ENCODE measurements around the gene FCGR3A.
"Not testable (repeated sequence)": the region's sequence is repeated elsewhere in the genome, so short reads cannot be mapped to it uniquely, and the experiment has no call there.

Gene FCGR3A

DNA sequence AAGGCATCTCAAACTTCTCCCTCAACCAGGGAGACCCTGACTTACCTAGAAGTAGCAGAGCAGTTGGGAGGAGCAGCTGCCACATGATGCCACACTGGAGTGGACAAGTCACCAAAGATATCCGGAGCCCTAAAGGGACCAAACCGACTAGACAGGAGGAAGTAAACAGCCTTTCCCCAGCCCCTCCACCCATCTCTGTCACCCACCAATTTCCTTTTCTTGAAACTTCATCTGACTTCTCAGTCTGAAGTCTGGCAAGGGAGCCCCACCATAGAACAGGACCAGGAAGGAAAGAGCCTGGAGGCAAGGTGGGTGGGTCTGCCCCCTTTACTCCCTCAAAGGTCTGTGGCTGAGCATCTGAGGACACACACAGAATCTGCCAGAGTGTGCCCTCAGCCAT, at the start of gene FCGR3A:
FCGR3A (minus strand) TSS at position 167 of the 400 bp plus-strand sequence; CDS start at position 85, 82 bp downstream.
- no peak for DNase-seq

DNA sequence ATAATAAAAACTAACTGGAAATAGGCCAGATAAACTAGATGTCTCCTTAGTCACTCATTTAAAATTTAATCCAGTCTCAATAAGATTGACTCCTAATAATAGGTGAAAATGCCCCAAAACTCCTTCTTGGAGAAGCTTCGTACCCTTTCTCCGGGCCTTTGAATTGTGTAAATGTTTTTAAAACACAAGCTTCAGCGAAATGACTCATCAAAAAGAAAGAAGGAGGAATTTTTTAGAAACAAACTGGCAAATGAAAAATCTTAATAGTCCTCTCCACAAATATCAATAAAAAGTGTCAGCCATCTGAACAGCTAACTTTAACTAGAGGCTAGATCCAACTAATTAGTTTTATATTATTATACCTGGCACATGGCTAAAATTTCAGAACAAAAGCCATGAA, 47.5 kb upstream of the FCGR3A start:
- DNase-seq: not testable (repeated sequence)

DNA sequence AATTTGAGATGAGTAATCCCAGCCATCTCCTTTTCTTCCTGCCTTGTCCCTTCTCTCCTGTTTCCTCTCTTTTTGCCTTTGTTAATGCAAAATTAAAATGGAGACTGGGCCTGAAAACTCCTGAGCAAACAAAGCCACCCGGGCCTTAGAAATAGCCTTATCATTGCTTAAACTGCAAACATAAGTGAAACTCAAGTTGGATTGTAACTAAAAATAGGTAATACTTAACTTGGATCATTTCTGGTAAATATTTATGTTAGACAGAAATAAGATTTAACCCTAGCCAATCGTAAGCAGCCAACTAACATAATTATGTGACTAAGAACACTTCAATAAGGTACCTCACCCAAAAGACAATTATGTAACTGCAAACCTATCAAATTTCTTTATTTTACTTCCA, 46.0 kb upstream of the FCGR3A start:
- not testable (repeated sequence) for DNase-seq

DNA sequence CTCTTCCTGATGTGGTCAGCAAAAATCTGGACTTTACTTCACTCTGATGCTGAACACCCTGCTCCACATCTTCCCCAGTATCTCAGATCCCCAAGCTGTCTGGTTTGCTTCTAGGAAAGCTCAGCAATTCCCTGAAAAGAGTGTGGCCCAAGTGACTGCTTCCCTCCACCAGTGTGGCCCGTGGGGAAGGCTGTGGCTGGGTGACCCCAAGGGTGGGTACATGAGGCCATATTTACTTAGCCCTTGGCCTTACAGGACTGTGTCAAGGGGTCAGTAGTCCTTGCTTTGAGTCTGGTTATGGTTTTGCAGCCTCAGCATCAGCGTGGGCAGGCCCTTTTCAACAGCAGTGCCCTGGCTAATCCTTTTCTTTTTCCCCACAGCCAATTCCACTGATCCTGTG, 45.6 kb upstream of the FCGR3A start:
- not testable (repeated sequence) for DNase-seq

DNA sequence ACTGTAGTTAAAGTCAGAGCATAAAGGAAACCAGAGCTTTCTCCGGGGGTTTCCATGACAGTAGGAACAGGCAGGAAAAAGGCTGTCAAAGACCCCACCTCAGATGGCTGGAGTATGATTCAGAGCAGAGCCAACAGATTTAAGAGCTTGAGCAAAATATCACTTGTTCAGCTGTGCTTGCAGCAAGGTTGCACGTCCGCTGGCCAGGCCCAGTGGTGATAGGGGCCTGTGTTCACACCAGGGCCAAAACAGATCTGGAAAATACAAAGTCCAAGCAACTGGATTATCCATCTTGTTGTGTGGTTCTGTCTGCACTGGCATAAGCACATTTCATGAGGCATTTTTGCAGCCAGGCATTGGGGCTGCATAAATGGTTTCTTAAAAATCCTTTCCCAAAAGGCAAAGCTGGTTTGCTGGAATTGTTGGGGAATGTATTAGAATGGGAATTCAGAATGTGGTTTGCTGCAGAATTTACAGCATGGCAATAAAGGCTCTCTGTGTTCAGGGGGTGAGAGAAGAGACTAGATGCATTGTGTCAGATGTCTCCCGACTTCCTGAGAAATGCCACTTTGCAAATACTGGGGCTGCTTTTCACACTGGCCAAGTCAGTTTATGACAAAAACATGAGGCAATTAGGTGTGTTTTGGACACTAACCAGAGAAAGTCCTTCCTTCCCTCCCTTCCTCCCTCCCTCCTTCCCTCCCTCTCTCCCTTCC, 44.8 kb upstream of the FCGR3A start:
- DNase-seq: not testable (repeated sequence)

DNA sequence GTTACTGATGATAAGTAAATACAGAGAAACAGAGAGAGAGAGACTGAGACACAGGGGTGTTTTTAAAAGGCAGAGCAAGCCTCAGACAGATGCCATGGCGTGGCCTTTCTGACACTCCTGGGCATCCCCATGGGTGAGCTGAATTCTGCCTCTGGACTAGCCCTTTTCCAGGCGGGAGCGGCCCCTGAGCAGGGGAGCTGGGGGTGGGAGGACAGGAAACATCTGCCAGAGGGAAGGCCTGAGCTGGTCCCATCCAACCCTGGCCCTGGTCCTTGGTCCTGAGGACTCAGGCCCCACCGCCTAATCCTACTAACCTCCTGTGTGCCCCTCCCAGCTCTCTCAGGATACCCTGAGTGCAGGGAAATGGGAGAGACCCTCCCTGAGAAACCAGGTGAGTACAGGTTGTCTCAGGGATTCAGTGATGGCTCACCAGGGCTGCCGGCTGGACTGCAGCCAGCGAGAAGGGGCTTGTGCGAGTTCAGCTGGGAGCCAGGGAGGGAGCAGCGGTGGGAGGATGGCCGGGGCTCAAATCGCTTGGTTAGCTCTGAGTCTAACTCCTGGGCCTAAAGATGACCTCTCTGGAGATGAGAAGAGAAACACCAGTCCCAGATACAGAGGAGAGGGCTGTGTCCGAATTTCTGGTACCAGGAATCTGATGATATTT, 43.6 kb upstream of the FCGR3A start:
- DNase-seq: not testable (repeated sequence)

DNA sequence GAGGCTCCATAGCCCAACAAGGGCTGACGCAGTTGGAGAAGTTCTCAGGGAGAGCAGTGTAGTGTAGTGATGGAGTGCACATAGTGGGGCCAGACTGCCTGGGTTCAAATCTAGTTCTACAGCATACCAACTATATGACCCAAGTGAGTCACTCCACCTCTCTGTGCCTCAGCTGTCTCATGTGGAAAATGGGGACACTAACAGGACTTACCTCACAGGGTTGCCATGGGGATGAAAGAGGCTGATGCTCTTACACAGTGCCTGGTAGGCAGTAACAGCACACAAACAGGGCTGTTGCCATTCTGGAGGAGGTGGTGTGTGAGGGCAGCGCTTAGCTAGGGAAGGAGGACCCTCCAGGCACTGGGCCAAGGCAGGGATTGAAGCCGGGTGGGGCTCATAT, 43.0 kb upstream of the FCGR3A start:
- not testable (repeated sequence) for DNase-seq

DNA sequence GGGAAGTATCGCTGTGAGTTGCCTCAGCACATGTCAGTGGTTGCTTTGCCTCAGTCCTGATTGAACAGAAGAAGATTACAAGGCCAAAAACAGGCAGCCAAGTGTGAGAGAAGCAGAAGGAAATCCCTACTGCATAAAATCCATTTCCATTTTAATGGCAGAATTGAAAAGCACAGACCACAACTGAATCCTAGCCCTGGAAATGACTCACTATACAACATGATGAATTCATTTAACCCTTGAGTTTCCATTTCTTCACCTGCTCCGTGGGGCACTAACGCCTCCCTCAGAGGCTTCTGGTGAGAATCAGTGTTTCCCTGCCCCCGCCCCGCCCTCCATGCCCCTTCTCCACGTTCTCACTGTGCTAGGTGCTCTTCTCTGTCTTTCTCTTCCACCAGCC, 40.3 kb upstream of the FCGR3A start:
- DNase-seq: not testable (repeated sequence)

DNA sequence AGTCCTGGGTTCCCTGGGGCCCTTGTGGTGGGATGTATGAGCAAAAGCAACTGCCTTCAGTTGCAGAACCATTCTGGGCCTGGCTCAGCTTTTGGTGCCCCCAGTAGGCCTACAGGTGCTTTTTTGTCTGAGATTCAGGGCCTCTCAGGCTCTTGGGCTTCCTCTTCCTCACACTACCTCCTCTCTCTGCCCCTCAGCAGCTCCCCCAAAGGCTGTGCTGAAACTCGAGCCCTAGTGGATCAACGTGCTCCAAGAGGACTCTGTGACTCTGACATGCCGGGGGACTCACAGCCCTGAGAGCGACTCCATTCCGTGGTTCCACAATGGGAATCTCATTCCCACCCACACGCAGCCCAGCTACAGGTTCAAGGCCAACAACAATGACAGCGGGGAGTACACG, 39.7 kb upstream of the FCGR3A start:
- not testable (repeated sequence) for DNase-seq

DNA sequence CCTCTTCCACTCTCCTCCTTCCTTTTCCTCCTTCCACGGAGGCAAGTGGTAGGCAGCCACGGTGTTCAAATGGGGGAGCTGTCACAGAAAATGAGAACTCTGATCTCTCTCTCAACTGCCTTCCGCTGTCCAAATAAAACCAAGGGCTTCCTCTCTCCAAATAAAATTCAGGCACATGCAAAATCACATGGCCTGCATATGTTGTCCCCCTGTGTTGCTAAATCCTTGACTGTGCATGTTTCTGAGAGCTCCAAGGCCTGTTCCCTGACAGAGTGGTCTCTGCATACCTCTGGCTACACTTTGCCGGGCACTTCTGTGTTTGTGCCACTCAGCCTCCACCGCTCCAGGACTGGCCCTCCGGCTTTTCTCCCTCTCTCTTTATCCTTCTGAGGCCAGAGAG, 39.0 kb upstream of the FCGR3A start:
- not testable (repeated sequence) for DNase-seq

DNA sequence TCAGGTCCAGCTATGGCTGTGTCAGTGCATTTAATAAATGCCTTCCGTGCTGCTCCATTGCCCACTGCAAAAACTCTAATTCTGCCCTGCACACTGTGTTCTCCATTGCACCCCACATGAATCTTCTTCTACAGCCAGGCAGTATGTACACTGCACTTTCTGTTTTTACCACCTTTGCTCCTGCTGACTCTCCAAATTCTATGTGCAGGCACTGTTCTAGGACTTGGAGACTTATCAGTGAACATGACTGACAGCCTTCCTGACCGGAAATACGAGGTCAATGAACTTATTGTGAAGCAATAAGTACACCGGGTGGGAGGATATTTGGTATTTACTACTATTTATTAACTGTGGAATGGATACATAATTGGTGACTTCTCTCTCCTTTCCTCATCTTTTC, 33.3 kb upstream of the FCGR3A start:
- DNase-seq: not testable (repeated sequence)

DNA sequence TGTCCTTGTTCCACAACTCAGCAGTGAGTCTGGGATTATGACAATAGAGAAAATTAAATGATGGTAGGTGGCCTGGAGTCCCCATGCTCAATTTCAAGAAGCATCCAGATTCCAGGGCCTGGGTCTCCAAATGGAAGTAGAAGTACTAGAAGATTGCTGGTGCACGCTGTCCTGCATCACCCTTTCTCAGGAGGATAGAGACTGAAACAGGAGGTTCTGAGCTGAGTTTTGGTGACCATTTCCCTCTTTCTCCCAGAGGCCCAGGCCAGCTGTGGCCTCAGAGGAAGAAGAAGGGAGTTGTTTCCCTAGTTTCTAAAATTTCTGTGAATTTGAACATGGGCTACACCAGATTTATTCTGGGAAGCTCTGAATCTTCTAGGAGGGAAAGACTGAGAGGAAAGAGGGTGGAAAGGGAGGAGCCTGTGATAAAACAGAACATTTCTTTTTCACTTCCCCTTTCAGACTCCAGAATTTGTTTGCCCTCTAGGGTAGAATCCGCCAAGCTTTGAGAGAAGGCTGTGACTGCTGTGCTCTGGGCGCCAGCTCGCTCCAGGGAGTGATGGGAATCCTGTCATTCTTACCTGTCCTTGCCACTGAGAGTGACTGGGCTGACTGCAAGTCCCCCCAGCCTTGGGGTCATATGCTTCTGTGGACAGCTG, 31.4 kb upstream of the FCGR3A start:
- DNase-seq: not testable (repeated sequence)

DNA sequence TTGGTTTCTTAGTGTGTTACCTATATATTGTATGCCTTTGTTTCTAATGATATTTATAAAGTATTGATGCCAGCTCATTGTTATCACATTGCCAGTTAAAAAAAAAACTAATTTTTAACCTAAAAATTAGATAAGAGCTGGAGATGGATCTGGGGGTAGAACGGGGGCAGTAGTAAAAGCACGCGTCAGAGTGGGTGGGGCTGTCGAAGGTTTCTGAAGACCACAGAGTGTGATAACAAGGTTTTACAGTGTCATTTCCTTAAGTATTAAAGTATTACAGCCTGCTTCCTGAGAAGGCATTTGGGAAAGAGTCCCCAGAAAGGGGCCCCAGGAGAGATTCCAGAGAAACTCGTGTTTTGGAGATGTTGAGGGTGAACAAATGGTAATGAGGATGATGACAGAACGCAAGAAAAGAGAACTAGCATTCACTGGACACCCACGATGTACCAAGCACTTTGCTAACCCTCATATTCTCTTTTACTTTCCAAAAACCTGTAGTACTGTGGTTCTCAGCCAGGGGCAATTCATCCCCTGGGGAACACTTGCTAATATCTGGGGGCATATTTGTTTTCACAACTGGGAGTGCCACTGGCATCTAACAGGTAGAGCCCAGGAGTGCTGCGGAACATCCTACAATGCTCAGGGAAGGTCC, 30.4 kb upstream of the FCGR3A start:
- not testable (repeated sequence) for DNase-seq

DNA sequence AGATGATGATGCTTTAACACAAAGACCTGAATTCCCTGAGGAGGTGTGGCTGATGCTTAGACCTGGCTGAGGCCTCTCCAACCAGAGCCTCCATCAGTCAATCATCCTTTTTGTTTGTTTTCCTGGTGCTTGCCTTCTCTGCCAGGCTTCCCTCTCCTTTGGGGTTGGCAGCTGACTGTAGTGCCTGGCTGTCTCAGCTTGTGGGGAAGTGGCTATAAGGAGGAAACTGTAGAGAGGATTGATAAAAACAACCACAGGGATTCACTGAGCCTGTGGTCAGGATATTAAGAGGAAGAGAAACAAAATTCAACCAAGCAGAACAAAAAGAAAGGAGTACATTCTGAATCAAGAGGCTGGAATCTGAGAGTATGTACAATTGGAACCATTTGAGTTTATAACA, 27.1 kb upstream of the FCGR3A start:
- not testable (repeated sequence) for DNase-seq

DNA sequence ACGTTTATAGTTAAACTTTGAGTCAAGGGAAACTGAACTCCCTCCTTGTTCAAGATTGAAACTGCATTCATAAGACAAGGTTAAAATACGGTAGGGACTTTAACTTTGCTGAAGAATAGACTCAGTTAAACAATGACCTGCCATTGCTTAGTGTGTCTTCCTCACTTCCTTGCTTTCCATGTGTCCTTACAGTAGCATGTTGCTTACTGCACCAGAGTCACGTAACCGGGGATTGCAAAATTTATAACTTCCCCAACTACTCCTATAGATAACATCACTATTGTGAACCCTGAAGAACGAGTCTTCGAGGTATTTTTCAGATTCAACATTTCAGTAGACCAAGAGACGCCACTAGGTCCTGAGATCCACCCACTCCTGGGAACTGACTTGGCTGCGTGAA, 22.1 kb upstream of the FCGR3A start:
- DNase-seq: not testable (repeated sequence)

DNA sequence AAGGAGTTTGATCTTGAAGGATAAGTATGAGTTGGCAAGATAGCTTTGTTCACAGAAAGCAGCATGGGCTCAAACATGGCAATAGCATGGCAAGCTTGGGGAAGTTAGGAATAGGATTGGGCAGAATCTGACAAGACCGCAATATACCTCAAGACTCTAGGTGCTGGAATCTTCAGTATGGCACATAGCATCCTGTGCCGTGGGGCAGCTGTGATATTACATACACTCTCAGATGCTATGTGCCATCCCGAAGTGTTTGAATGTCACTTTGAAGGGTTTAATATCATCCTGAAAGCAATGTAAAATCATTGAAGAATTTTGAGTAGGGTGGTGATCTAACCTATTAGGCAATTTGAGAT, 17.0 kb upstream of the FCGR3A start:
- not testable (repeated sequence) for DNase-seq

DNA sequence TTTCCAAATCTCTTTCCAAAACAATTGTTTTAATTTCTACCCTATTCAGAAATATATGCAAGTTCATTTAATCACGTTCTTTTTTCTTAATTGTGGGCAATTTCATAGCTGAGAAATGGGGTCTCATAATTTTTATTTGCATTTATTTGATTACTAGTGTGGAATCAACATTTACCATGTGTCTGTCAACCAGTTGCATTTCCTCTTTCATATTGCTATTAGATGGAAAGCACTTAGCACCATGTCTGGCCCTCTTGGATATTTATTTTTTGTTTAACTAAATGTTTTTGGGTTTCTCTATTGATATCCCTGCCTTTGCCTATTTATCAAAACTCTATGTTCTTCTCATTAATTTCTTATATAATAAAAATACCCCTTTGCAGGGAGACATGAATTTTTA, 13.9 kb upstream of the FCGR3A start:
- DNase-seq: not testable (repeated sequence)

DNA sequence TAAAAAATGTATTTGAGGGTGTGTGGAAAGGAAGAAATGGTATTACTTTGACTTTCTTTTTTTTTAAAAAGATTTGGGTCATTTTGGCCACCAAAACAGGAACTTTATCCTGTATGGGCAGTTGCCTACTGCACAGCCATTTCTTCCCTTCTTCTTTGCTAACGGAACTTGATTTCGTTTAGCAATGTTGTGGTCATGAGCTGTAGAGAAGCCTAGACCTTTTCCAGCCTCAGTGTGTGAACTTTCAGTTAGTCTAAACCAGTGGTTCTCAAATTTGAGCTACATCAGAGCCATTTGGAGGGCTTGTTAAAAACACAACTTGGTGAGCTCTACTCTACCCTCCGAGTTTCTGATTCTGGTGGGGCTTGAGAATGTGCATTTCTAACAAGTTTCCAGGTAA, 12.8 kb upstream of the FCGR3A start:
- not testable (repeated sequence) for DNase-seq

DNA sequence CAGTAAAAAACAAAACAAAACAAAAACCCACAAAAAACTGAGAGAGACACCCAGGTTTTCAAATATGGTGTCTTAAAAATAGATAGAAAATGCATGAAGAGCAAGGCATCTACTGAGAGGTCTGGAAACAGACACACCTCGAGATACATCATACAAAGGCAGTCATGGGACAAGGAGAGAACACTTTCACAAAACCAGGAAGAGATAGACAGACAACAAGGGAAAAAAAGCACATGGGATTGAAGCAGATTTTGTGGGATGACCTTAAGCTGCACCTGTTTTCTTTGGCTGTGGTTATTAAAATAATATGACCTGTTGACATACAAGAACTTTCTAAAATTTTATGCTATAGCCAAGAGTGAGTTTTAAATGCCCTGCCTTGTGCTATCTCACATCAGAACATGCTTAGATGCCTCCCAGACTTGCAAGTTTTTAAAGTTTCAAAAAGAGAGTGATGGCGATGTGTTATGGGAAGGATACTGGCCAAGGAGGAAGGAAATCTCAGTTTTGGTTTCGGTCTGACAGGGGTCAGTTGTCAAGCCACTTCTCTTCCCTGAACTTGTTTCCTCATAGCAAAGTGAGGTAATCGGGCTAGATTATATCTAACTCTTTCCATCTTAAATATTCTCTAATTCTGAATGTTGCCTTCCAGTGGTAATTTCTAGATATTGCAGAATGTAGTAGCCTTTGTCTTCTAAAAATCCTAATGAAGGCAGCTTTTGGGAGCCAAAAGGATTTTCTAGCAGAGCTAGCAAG, 11.5 kb upstream of the FCGR3A start:
- not testable (repeated sequence) for DNase-seq

DNA sequence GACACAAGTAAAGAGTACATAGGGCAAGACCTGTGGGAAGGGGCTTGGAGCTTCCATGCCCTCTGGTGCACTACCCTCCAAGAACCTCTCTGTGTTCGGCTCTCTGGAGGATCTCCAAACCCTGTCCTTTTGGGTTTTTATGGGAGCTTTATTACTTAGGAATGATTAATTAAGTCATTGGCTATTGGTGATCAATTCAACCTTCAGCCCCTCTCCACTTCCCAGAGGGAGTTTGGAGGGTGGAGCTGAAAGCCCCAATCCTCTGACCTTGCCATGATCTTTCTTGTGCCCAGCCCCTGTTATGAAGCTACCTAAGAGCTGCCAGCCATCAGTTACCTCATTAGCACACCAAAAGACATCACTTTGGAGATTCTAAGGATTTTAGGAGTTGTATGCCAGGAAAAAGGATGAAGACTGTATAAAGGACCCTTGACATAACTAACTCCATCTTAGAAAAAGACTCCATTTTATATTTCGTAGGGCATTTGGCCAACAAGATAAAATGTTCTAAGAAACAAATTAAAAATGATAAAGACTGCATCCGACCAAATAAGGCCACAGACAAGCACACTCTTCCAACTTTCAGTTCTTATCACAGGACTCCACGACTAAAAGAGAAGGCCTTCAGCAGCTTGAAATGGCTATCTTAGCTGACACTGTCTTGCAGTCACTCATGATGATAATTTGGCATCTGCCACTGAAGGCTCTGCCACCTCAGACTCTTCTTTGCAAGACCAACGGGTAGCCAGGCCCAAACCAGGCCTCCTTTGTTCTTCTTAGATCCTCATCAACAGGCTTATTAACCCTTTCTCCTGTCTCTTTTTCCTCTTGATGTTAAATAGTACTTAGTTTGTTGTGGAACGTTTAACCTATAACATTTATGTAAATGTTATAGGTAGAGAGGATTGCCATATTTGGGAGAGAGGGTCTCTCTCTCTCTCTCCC, 8.2 kb upstream of the FCGR3A start:
- DNase-seq: not testable (repeated sequence)

DNA sequence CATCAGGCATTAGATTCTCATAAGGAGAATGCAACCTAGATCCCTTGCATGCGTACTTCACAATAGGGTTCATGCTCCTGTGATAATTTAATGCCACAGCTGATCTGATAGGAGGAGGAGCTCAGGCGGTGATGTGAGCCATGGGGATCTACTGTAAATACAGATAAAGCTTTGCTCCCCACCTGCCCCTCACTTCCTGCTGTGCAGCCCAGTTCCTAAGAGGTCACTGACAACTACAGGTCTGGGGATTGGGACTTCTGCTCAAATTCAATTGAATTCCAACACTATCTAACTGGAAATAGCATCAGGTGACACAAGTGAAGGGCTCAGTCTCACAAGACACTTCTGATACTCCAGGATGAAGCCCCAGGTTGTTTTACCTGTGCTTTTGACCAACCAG, 7.4 kb upstream of the FCGR3A start:
- DNase-seq: not testable (repeated sequence)

Data from stimulated activated CD4-positive, alpha-beta T cell treated with anti-CD3 and anti-CD28 coated beads, Interleukin-2, amount 100 ng/mL, for 48 hours (primary cell).